OCI-LY7 (cell line): ENCODE data around the gene WDFY4. TPM values are rescaled to one million over a fixed set of nuclear protein-coding genes. Genes with fewer than 3 reads are reported as not detected.

Source experiments
- BruUV-seq: library from RNA; stranded (reverse); fragments of 400-500 nt; replicated peaks from 2 replicates; lab custom pipeline; 2021; lab: Mats Ljungman, UMichigan
- CTCF ChIA-PET: fragments of 300-600 bp; sonication (Branson Sonifier 250); formaldehyde crosslinking; loops from one replicate; lab custom pipeline; 2022; ENCODE audit warnings: antibody characterized with exemption; ENCODE audit not compliant: unreplicated experiment; lab: Charles Lee
- POLR2A ChIA-PET: fragments of 300-600 bp; sonication (Branson Sonifier 250); formaldehyde crosslinking; loops from one replicate; lab custom pipeline; 2022; ENCODE audit warnings: antibody characterized with exemption; lab: Charles Lee
- DNase-seq: peaks from one replicate; pipeline ENCODE4 v3.0.0-alpha.2; 2015; ENCODE audit warnings: low spot score
- H2AFZ ChIP-seq: fragments of 200-600 bp; sonication (generic), shearing (Covaris generic); 2 replicates; pipeline ENCODE4 v1.6.1; 2014; ENCODE audit warnings: mild to moderate bottlenecking, antibody characterized with exemption, low read length, moderate library complexity
- H3K27ac ChIP-seq: fragments of 200-600 bp; sonication (generic); 2 replicates; pipeline ENCODE4 v1.5.1; 2014; ENCODE audit warnings: mixed run types, low read depth, mild to moderate bottlenecking, moderate library complexity, low read length, inconsistent platforms; ENCODE audit not compliant: poor library complexity, severe bottlenecking
- H3K36me3 ChIP-seq: fragments of 200-600 bp; sonication (generic); 2 replicates; pipeline ENCODE4 v1.6.1; 2014; ENCODE audit warnings: mild to moderate bottlenecking, antibody characterized with exemption, low read length, moderate library complexity, mixed read lengths; ENCODE audit not compliant: insufficient read depth
- H3K4me1 ChIP-seq: fragments of 200-600 bp; sonication (generic); 2 replicates; pipeline ENCODE4 v1.5.1; 2014; ENCODE audit warnings: mild to moderate bottlenecking, low read length; ENCODE audit not compliant: insufficient read depth, poor library complexity, severe bottlenecking
- H3K4me2 ChIP-seq: fragments of 200-600 bp; sonication (generic); 2 replicates; pipeline ENCODE4 v1.6.1; 2014; ENCODE audit warnings: mild to moderate bottlenecking, low read length
- H3K4me3 ChIP-seq: fragments of 200-600 bp; sonication (generic); 2 replicates; pipeline ENCODE4 v1.5.1; 2014; ENCODE audit warnings: mild to moderate bottlenecking, low read depth, low read length; ENCODE audit not compliant: poor library complexity, severe bottlenecking
- H3K79me2 ChIP-seq: fragments of 200-600 bp; sonication (generic); 2 replicates; pipeline ENCODE4 v1.6.1; 2016; ENCODE audit warnings: low read depth, mild to moderate bottlenecking, low read length, moderate library complexity, mixed read lengths; ENCODE audit not compliant: insufficient read depth
- H3K9me2 ChIP-seq: fragments of 200-600 bp; sonication (generic); 2 replicates; pipeline ENCODE4 v1.6.1; 2016; ENCODE audit warnings: mild to moderate bottlenecking, low read length, mixed read lengths; ENCODE audit not compliant: insufficient read depth
- H3K9me3 ChIP-seq: fragments of 200-600 bp; sonication (generic); 2 replicates; pipeline ENCODE4 v1.6.1; 2014; ENCODE audit warnings: mild to moderate bottlenecking, mixed run types, low read length, mixed read lengths
- H4K20me1 ChIP-seq: fragments of 200-600 bp; sonication (generic); 2 replicates; pipeline ENCODE4 v1.6.1; 2014; ENCODE audit warnings: mild to moderate bottlenecking, antibody characterized with exemption, low read length, moderate library complexity, mixed read lengths; ENCODE audit not compliant: insufficient read depth
- CTCF ChIP-seq: fragments of 200-600 bp; sonication (generic); conservative IDR thresholded peaks from 2 replicates; pipeline ENCODE4 v1.5.1; 2014; ENCODE audit warnings: mild to moderate bottlenecking, antibody characterized with exemption, low read length, moderate library complexity, mixed read lengths
- EZH2phosphoT487 ChIP-seq: fragments of 200-600 bp; sonication (generic); IDR thresholded peaks from 2 replicates; pipeline ENCODE4 v1.6.1; 2018; ENCODE audit warnings: low read depth, borderline replicate concordance, mild to moderate bottlenecking, mixed run types, antibody characterized with exemption, low read length, moderate library complexity, mixed read lengths
- intact Hi-C: fragments of 100-400 bp; cut with micrococcal nuclease; formaldehyde crosslinking; loops from one replicate; pipeline ENCODE4 v1.10.0; 2022; ENCODE audit not compliant: unreplicated experiment
- total RNA-seq, 2 experiments: library from RNA; depleted of rRNA in 1 of 2; stranded (reverse); fragments of >200 nt in 1 of 2; shearing (Covaris generic) in 1 of 2; gene quantifications; 2 replicates each; pipeline ENCODE4 v1.2.3, GENCODE V29; 2014 to 2022

WDFY4 gene
- total RNA-seq, 2 experiments from 2014 or later = 51.5 to 85.6 TPM

- Histone ChIP-seq H3K27ac (no peak overlapping the region), H3K4me2 (no peak overlapping the region), H3K36me3 (no peaks in the 10 kb centered on the region), H2AFZ (no peak overlapping the region), H3K9me3 (no peaks in the 10 kb centered on the region), H3K4me3 (no peak overlapping the region), H4K20me1 (no peaks in the 10 kb centered on the region), H3K79me2 (no peaks in the 10 kb centered on the region), H3K9me2 (no peaks in the 10 kb centered on the region), H3K4me1 (peaks cover 9% of the 10 kb centered on the region)
- no peak for TF ChIP-seq EZH2phosphoT487
- 0 out of 2 replicates have a peak, but pooled peaks have one; percentile 30 for TF ChIP-seq CTCF
- POLR2A ChIA-PET = interaction anchor here (0.7 to 0.8 kb wide), 2 partner anchors 8 to 28 kb away, joined by 3 to 4 read pairs; no protein-coding TSS in a partner anchor
- no TSS peak for BruUV-seq
- intact Hi-C loops = no loop called here
- CTCF ChIA-PET = no interaction called here
- no peak for DNase-seq
These were observed 316.7 kb downstream of the WDFY4 start for GRCh38 chr10:49001402-49001801.

- no peak overlapping the region for H3K4me3 ChIP-seq
- TF ChIP-seq EZH2phosphoT487 = no peak
- no peak for TF ChIP-seq CTCF
- ChIA-PET POLR2A (interaction anchor here (0.7 to 0.8 kb wide), 2 partner anchors 9 to 28 kb away, joined by 3 to 4 read pairs; no protein-coding TSS in a partner anchor), CTCF (no interaction called here)
- no peak for DNase-seq
- intact Hi-C loops = no loop called here
- H3K79me2 ChIP-seq = no peaks in the 10 kb centered on the region
- 0 out of 2 replicates have a peak overlapping the region, but pooled peaks have one; percentile 21 for H2AFZ ChIP-seq
- H3K9me2 ChIP-seq = no peaks in the 10 kb centered on the region
- no peak overlapping the region for H3K4me2 ChIP-seq
- H4K20me1 ChIP-seq = no peaks in the 10 kb centered on the region
- no peak overlapping the region for H3K27ac ChIP-seq
- no peaks in the 10 kb centered on the region for H3K36me3 ChIP-seq
- no peaks in the 10 kb centered on the region for H3K9me3 ChIP-seq
- H3K4me1 ChIP-seq = peaks cover 11% of the 10 kb centered on the region
- no TSS peak for BruUV-seq
These were observed 317.4 kb downstream of the WDFY4 start for GRCh38 chr10:49001870-49002672.

GRCh38 chr10:49005270-49005669, 320.6 kb downstream of the WDFY4 start:
- Histone ChIP-seq H2AFZ (no peak overlapping the region), H3K36me3 (no peaks in the 10 kb centered on the region), H3K9me3 (no peaks in the 10 kb centered on the region), H3K9me2 (no peaks in the 10 kb centered on the region), H3K4me3 (no peak overlapping the region), H3K4me1 (peaks cover 22% of the 10 kb centered on the region), H3K27ac (no peak overlapping the region), H3K4me2 (no peak overlapping the region), H4K20me1 (no peaks in the 10 kb centered on the region), H3K79me2 (no peaks in the 10 kb centered on the region)
- CTCF ChIA-PET = no interaction called here
- intact Hi-C loops = no loop called here
- no TSS peak for BruUV-seq
- POLR2A ChIA-PET = no interaction called here
- TF ChIP-seq EZH2phosphoT487 (no peak), CTCF (no peak)
- DNase-seq = no peak
